B cell (primary cell): ENCODE measurements around the gene NOXO1. TPM values are rescaled to one million over a fixed set of nuclear protein-coding genes. Genes with fewer than 3 reads are reported as not detected.
A peak's percentile ranks its signal among the peaks of the same experiment; 100 is the strongest.
"Not testable (repeated sequence)": the region's sequence is repeated elsewhere in the genome, so short reads cannot be mapped to it uniquely, and the experiment has no call there.

ENCODE experiments used
- ATAC-seq: fragments of 200-7000 bp; cut with Tn5 transposase; one replicate; pipeline ENCODE4 v1.10.0; 2021; ENCODE audit warnings: low read depth, mild to moderate bottlenecking, moderate number of reproducible peaks, moderate library complexity
- CTCF ChIA-PET: fragments of 350-600 bp; sonication (Branson Sonifier 250); formaldehyde crosslinking; loops from one replicate; lab custom pipeline; 2021; ENCODE audit warnings: antibody characterized with exemption, inconsistent platforms; lab: Charles Lee
- POLR2A ChIA-PET: fragments of 350-600 bp; sonication (Branson Sonifier 250); formaldehyde crosslinking; loops from one replicate; lab custom pipeline; 2021; ENCODE audit warnings: antibody characterized with exemption; lab: Charles Lee
- DNase-seq: peaks from one replicate; pipeline ENCODE4 v3.0.0; 2013
- H2AFZ ChIP-seq: 2 replicates; pipeline ENCODE4 v1.6.1; 2012; ENCODE audit warnings: mild to moderate bottlenecking, low read depth, low read length; ENCODE audit not compliant: insufficient read depth, poor library complexity, severe bottlenecking
- H3K27ac ChIP-seq, 2 donors: 1 replicate in 1 of 2; 2 replicates in 1 of 2; pipeline ENCODE4 v1.5.1; 2012 to 2013; ENCODE audit warnings: low read length in 2 of 2, mild to moderate bottlenecking in 2 of 2, moderate library complexity in 1 of 2
- H3K27me3 ChIP-seq, 4 experiments: fragments of 200-600 bp in 1 of 4; sonication (generic) in 1 of 4; replicated peaks in 1 of 4; 1 replicate in 2 of 4; 2 replicates in 2 of 4; pipeline versions ENCODE4 v1.6.1 to v1.7.0; 2013 to 2016; ENCODE audit warnings: low read length in 3 of 4, mild to moderate bottlenecking in 2 of 4, mixed read lengths in 1 of 4, moderate library complexity in 1 of 4; ENCODE audit not compliant: insufficient read depth in 4 of 4, control insufficient read depth in 3 of 4; ENCODE audit errors: control extremely low read depth in 1 of 4
- H3K36me3 ChIP-seq, 2 experiments: replicated peaks in 1 of 2; 1 replicate in 1 of 2; 2 replicates in 1 of 2; pipeline versions ENCODE4 v1.6.1 to v1.7.1; 2013; ENCODE audit warnings: low read length in 1 of 2; ENCODE audit not compliant: insufficient read depth in 2 of 2, control insufficient read depth in 1 of 2; ENCODE audit errors: control extremely low read depth in 1 of 2, extremely low read depth in 1 of 2
- H3K4me1 ChIP-seq, 2 donors: fragments of 200-600 bp in 1 of 2; sonication (generic) in 1 of 2; 1 replicate in 1 of 2; 2 replicates in 1 of 2; pipeline versions ENCODE4 v1.5.1 to v1.6.1; 2013 to 2017; ENCODE audit warnings: low read length in 2 of 2; ENCODE audit not compliant: control insufficient read depth in 2 of 2, insufficient read depth in 2 of 2
- H3K4me2 ChIP-seq: replicated peaks from 2 replicates; pipeline ENCODE3; 2012; ENCODE audit warnings: mild to moderate bottlenecking, low read depth, low read length; ENCODE audit not compliant: poor library complexity, severe bottlenecking
- H3K4me3 ChIP-seq, 5 experiments: fragments of 200-600 bp in 1 of 5; sonication (generic) in 1 of 5; 1 replicate in 3 of 5; 2 replicates in 2 of 5; pipeline versions ENCODE4 v1.5.1 to v1.7.0; 2011 to 2016; ENCODE audit warnings: low read length in 4 of 5, mild to moderate bottlenecking in 4 of 5, low read depth in 2 of 5, control low read depth in 1 of 5, moderate library complexity in 1 of 5; ENCODE audit not compliant: insufficient read depth in 1 of 5; ENCODE audit errors: control extremely low read depth in 1 of 5, extremely low read depth in 1 of 5
- H3K79me2 ChIP-seq: fragments of 200-600 bp; sonication (generic); one replicate; pipeline ENCODE4 v1.6.0; 2016; ENCODE audit warnings: low read length; ENCODE audit not compliant: control insufficient read depth, insufficient read depth
- H3K9ac ChIP-seq: fragments of 200-600 bp; sonication (generic); 2 replicates; pipeline ENCODE4 v1.6.1; 2017; ENCODE audit warnings: mild to moderate bottlenecking, low read length, moderate library complexity
- H3K9me3 ChIP-seq, 3 donors: one replicate each; pipeline versions ENCODE4 v1.6.1 to v1.7.1; 2013; ENCODE audit warnings: low read length in 2 of 3; ENCODE audit not compliant: control insufficient read depth in 2 of 3, insufficient read depth in 1 of 3; ENCODE audit errors: control extremely low read depth in 1 of 3
- H4K20me1 ChIP-seq: 2 replicates; pipeline ENCODE4 v1.6.0; 2012; ENCODE audit warnings: mild to moderate bottlenecking, low read length; ENCODE audit not compliant: insufficient read depth, control insufficient read depth, poor library complexity, severe bottlenecking
- H3K27ac Mint-ChIP-seq: one replicate; pipeline ENCODE4 v1.8.0; 2021; ENCODE audit warnings: mixed read lengths
- H3K27me3 Mint-ChIP-seq: one replicate; pipeline ENCODE4 v1.8.0; 2021; ENCODE audit warnings: mixed read lengths
- H3K4me1 Mint-ChIP-seq: one replicate; pipeline ENCODE4 v1.8.0; 2021; ENCODE audit warnings: mixed read lengths
- H3K4me3 Mint-ChIP-seq: one replicate; pipeline ENCODE4 v1.8.0; 2021; ENCODE audit warnings: mixed read lengths
- H3K9me3 Mint-ChIP-seq: one replicate; pipeline ENCODE4 v1.8.0; 2022; ENCODE audit warnings: mixed read lengths; ENCODE audit not compliant: insufficient read depth
- CTCF ChIP-seq: fragments of 200-600 bp; IDR thresholded peaks from one replicate; pipeline ENCODE4 v1.8.0; 2022; ENCODE audit warnings: antibody characterized with exemption, mild to moderate bottlenecking
- EZH2 ChIP-seq: IDR thresholded peaks from 2 replicates; pipeline ENCODE4 v1.6.1; 2012; ENCODE audit warnings: borderline replicate concordance, low read depth, mild to moderate bottlenecking, moderate library complexity, low read length; ENCODE audit not compliant: insufficient read depth, poor library complexity, severe bottlenecking
- WGBS: methylation state at CpG from one replicate; pipeline ENCODE4 v1.1.5; 2013; ENCODE audit warnings: missing lambda C conversion rate; ENCODE audit not compliant: insufficient coverage; 5-methylcytosine and 5-hydroxymethylcytosine counted together
- intact Hi-C: fragments of 100-400 bp; cut with micrococcal nuclease; formaldehyde crosslinking; loops from one replicate; pipeline ENCODE4 v1.10.0; 2022
- polyA plus RNA-seq: library from polyadenylated mRNA; depleted of rRNA; stranded (reverse); fragments of >200 nt; gene quantifications from 2 replicates; pipeline ENCODE4 v1.2.3, GENCODE V29; 2012
- total RNA-seq, 2 donors: library from RNA; stranded (reverse); fragments of 120-200 nt in 1 of 2; gene quantifications; 1 replicate in 1 of 2; 2 replicates in 1 of 2; pipeline versions ENCODE4 v1.2.3 to v1.2.4, GENCODE V29; 2013 to 2022

The NOXO1 gene
- total and polyA plus RNA-seq, 2 donors (not counting 1 experiment from before 2014, with no cell fraction given), result 0.30 to 0.74 TPM

GRCh38 chr16:1940273-1941161 lies 40.8 kb downstream of the NOXO1 start:
- peaks cover 21% of the 10 kb centered on the region for H3K4me1 Mint-ChIP-seq
- H3K4me3 Mint-ChIP-seq, result no peak overlapping the region
- H3K4me3 ChIP-seq, result no peak overlapping the region
- no peaks in the 10 kb centered on the region for H3K79me2 ChIP-seq
- POLR2A ChIA-PET, result interaction anchor here (0.7 to 1.2 kb wide), 2 partner anchors 24 to 35 kb away, joined by 3 to 5 read pairs; partner anchors contain the start of gene RPS2
- H3K27me3 ChIP-seq, result no peaks in the 10 kb centered on the region
- peaks cover 14 to 19% of the 10 kb centered on the region in 2 donors for H3K4me1 ChIP-seq
- no peaks in the 10 kb centered on the region for H3K9me3 ChIP-seq
- CTCF ChIA-PET, result interaction anchor here (0.5 to 1.1 kb wide), 3 partner anchors 9 to 548 kb away, joined by 3 to 5 read pairs (median 3); no protein-coding TSS in a partner anchor
- intact Hi-C loops, result loop anchor here (10.0 kb wide), 1 partner anchor 54 kb away; no protein-coding TSS in a partner anchor
- H3K27me3 Mint-ChIP-seq, result no peaks in the 10 kb centered on the region
- H3K27ac ChIP-seq, result no peak overlapping the region
- H3K36me3 ChIP-seq, result peaks cover 0 to 12% of the 10 kb centered on the region in 2 experiments
- H4K20me1 ChIP-seq, result no peaks in the 10 kb centered on the region
- H2AFZ ChIP-seq, result no peak overlapping the region
- no peak overlapping the region for H3K9ac ChIP-seq
- no peak for TF ChIP-seq CTCF
- no peak for TF ChIP-seq EZH2
- ATAC-seq (no peak), DNase-seq (no peak)
- 85% methylated on average over 22 of the region's 23 CpGs for WGBS
- no peaks in the 10 kb centered on the region for H3K9me3 Mint-ChIP-seq
- H3K27ac Mint-ChIP-seq, result peak overlapping the region; percentile 32
- no peak overlapping the region for H3K4me2 ChIP-seq

- H3K79me2 ChIP-seq, H3K9ac ChIP-seq, H3K27me3 ChIP-seq, H3K27me3 Mint-ChIP-seq, H3K27ac Mint-ChIP-seq, ATAC-seq, H3K27ac ChIP-seq, H2AFZ ChIP-seq, H4K20me1 ChIP-seq, H3K4me3 ChIP-seq, H3K4me3 Mint-ChIP-seq, H3K9me3 Mint-ChIP-seq, H3K4me2 ChIP-seq, DNase-seq, H3K9me3 ChIP-seq: not testable (repeated sequence)
- ChIA-PET POLR2A (interaction anchor here (0.7 to 1.2 kb wide), 2 partner anchors 25 to 35 kb away, joined by 3 to 5 read pairs; partner anchors contain the start of gene RPS2), CTCF (interaction anchor here (1.1 kb wide), 1 partner anchor 8 kb away, joined by 3 read pairs; no protein-coding TSS in a partner anchor)
- WGBS, result 99% methylated on average over 8 of the region's 8 CpGs
- Histone ChIP-seq H3K36me3 (peaks cover 0 to 12% of the 10 kb centered on the region in 2 experiments), H3K4me1 (peaks cover 14 to 19% of the 10 kb centered on the region in 2 donors)
- intact Hi-C loops, result loop anchor here (10.0 kb wide), 1 partner anchor 55 kb away; no protein-coding TSS in a partner anchor
- peaks cover 21% of the 10 kb centered on the region for H3K4me1 Mint-ChIP-seq
These were observed 41.4 kb downstream of the NOXO1 start for GRCh38 chr16:1939833-1940232.
